Osteoblast (primary cell): ENCODE results near the gene OBP2A. TPM values are rescaled to one million over a fixed set of nuclear protein-coding genes. Genes with fewer than 3 reads are reported as not detected.

ENCODE experiments used
- DNase-seq: peaks from one replicate; pipeline ENCODE4 v3.0.0; 2011; ENCODE audit warnings: low spot score, mixed read lengths; ENCODE audit not compliant: insufficient read length; ENCODE audit errors: missing footprints
- H2AFZ ChIP-seq: 2 replicates; pipeline ENCODE4 v1.6.0; 2011; ENCODE audit warnings: mild to moderate bottlenecking, low read length
- H3K27ac ChIP-seq: 2 replicates; pipeline ENCODE4 v1.5.1; 2011; ENCODE audit warnings: mild to moderate bottlenecking, low read depth, low read length, moderate library complexity
- H3K27me3 ChIP-seq: 2 replicates; pipeline ENCODE4 v1.6.0; 2012; ENCODE audit warnings: mild to moderate bottlenecking, control low read depth, inconsistent platforms, low read length, moderate library complexity; ENCODE audit not compliant: insufficient read depth
- H3K36me3 ChIP-seq: 2 replicates; pipeline ENCODE4 v1.5.1; 2011; ENCODE audit warnings: mild to moderate bottlenecking, low read length, control low read depth, moderate library complexity; ENCODE audit not compliant: insufficient read depth
- H3K4me1 ChIP-seq: 2 replicates; pipeline ENCODE4 v1.5.1; 2011; ENCODE audit warnings: mild to moderate bottlenecking, low read length, control low read depth, moderate library complexity; ENCODE audit not compliant: insufficient read depth
- H3K4me2 ChIP-seq: 2 replicates; pipeline ENCODE4 v1.6.0; 2011; ENCODE audit warnings: mild to moderate bottlenecking, low read length; ENCODE audit not compliant: insufficient read depth
- H3K4me3 ChIP-seq: fragments of 200-600 bp; sonication (generic); 3 replicates; pipeline ENCODE4 v1.5.1; 2012; ENCODE audit warnings: mild to moderate bottlenecking, low read length, inconsistent platforms; ENCODE audit not compliant: insufficient read depth
- H3K79me2 ChIP-seq: 2 replicates; pipeline ENCODE4 v1.6.0; 2012; ENCODE audit warnings: mild to moderate bottlenecking, low read length, control low read depth, inconsistent platforms; ENCODE audit not compliant: insufficient read depth
- H3K9me3 ChIP-seq: 2 replicates; pipeline ENCODE4 v1.5.1; 2011; ENCODE audit warnings: low read depth, low read length, control low read depth
- H4K20me1 ChIP-seq: 2 replicates; pipeline ENCODE4 v1.6.0; 2012; ENCODE audit warnings: mild to moderate bottlenecking, low read length, control low read depth; ENCODE audit not compliant: insufficient read depth
- CTCF ChIP-seq: IDR thresholded peaks from 2 replicates; pipeline ENCODE4 v1.5.1; 2011; ENCODE audit warnings: mild to moderate bottlenecking, low read depth, low read length, moderate library complexity; ENCODE audit errors: extremely low read depth
- total RNA-seq: library from RNA; depleted of rRNA; stranded (reverse); fragments of >200 nt; gene quantifications from 2 replicates; pipeline ENCODE4 v1.2.3, GENCODE V29; 2012

OBP2A gene
- total RNA-seq, 1 donor, result not detected

- TF ChIP-seq CTCF, result no peak
- no peaks in the 10 kb centered on the region for H3K36me3 ChIP-seq
- no peaks in the 10 kb centered on the region for H3K4me1 ChIP-seq
- no peak overlapping the region for H3K4me3 ChIP-seq
- DNase-seq, result no peak
- no peaks in the 10 kb centered on the region for H3K9me3 ChIP-seq
- H3K27ac ChIP-seq, result no peak overlapping the region
- H2AFZ ChIP-seq, result no peak overlapping the region
- no peaks in the 10 kb centered on the region for H3K79me2 ChIP-seq
- no peak overlapping the region for H3K4me2 ChIP-seq
- H3K27me3 ChIP-seq, result no peaks in the 10 kb centered on the region
- no peaks in the 10 kb centered on the region for H4K20me1 ChIP-seq
Measured at GRCh38 chr9:135555203-135555602, 9.3 kb downstream of the OBP2A start.

- H4K20me1 ChIP-seq, result no peaks in the 10 kb centered on the region
- no peaks in the 10 kb centered on the region for H3K9me3 ChIP-seq
- H3K4me2 ChIP-seq, result no peak overlapping the region
- no peaks in the 10 kb centered on the region for H3K79me2 ChIP-seq
- no peak overlapping the region for H3K4me3 ChIP-seq
- no peak for TF ChIP-seq CTCF
- DNase-seq, result no peak
- H3K36me3 ChIP-seq, result no peaks in the 10 kb centered on the region
- H3K27ac ChIP-seq, result no peak overlapping the region
- H3K27me3 ChIP-seq, result no peaks in the 10 kb centered on the region
- no peaks in the 10 kb centered on the region for H3K4me1 ChIP-seq
- no peak overlapping the region for H2AFZ ChIP-seq
Measured at GRCh38 chr9:135555910-135556309, 10.0 kb downstream of the OBP2A start.

GRCh38 chr9:135559606-135560005 is 13.7 kb downstream of the OBP2A start:
- H3K4me2 ChIP-seq, result no peak overlapping the region

More at GRCh38 chr9:135559606-135560005, 13.7 kb downstream of the OBP2A start:
- H3K4me3 ChIP-seq, result no peak overlapping the region
- H3K27me3 ChIP-seq, result no peaks in the 10 kb centered on the region
- TF ChIP-seq CTCF, result no peak
- H3K9me3 ChIP-seq, result no peaks in the 10 kb centered on the region
- H4K20me1 ChIP-seq, result no peaks in the 10 kb centered on the region
- no peaks in the 10 kb centered on the region for H3K4me1 ChIP-seq
- H3K79me2 ChIP-seq, result no peaks in the 10 kb centered on the region
- no peaks in the 10 kb centered on the region for H3K36me3 ChIP-seq
- H2AFZ ChIP-seq, result no peak overlapping the region
- no peak overlapping the region for H3K27ac ChIP-seq
- DNase-seq, result no peak
